GM19467 (cell line): Measurements from ENCODE around the gene ATXN7L3.
"Not testable (repeated sequence)": the region's sequence is repeated elsewhere in the genome, so short reads cannot be mapped to it uniquely, and the experiment has no call there.

Source experiments
- ATAC-seq: cut with Tn5 transposase; IDR thresholded peaks from one replicate; pipeline ENCODE4 v1.9.1; 2021; ENCODE audit warnings: mild to moderate bottlenecking, moderate library complexity; ENCODE audit not compliant: unreplicated experiment

ATXN7L3 gene

GRCh38 chr17:44177640-44178039 is 22.0 kb downstream of the ATXN7L3 start:
- ATAC-seq = no peak

DNA sequence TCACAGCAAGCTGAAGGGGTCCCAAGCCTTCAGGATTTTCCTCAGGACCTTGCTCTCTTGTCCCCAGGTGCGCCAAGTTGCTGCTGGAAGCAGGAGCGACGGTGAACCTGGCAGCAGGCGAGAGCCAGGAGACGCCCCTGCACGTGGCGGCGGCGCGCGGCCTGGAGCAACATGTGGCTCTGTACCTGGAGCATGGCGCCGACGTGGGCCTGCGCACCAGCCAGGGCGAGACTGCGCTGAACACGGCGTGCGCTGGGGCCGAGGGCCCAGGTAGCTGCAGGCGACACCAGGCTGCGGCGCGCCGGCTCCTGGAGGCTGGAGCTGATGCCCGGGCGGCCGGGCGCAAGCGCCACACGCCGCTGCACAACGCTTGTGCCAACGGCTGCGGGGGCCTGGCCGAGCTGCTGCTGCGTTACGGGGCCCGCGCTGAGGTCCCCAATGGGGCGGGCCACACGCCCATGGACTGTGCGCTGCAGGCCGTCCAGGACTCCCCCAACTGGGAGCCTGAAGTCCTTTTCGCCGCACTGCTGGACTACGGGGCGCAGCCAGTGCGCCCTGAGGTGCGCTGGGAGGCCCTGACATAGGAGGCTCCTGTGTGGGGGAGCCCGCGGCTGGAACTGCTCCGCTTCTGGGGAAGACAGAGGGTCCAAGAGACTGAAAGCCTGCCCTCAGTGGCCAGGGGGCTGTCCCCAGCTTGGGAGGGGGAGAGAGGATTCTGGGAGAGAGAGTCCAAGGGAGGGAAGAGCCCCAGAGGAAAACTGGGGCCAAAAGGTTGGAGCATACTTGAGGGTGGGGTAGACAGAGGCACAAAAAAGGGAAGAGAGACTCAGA is 22.8 kb downstream of the ATXN7L3 start:
- no peak for ATAC-seq

GRCh38 chr17:44176257-44176656 is 23.4 kb downstream of the ATXN7L3 start:
- ATAC-seq = no peak

DNA sequence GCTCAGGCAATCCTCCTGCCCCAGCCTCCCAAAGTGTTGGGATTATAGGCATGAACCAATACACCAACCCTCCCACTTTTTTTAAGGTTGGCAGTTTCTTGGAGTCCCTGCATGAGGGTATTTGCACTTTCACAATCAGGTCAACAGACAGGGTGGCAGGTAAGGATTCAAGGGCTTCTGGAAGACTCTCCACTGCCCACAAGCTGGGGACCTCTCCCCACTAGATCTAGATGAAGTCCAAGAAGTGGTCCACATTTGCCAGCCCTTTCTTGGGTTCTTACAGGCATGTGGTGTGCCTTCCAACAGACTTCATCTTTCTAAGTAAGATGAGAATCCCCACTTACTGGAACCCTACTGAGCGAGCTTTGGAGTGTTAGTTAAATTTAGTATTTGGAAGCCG is 25.3 kb downstream of the ATXN7L3 start:
- no peak for ATAC-seq

- ATAC-seq = no peak
Measured at GRCh38 chr17:44171931-44172455, 27.7 kb downstream of the ATXN7L3 start.

DNA sequence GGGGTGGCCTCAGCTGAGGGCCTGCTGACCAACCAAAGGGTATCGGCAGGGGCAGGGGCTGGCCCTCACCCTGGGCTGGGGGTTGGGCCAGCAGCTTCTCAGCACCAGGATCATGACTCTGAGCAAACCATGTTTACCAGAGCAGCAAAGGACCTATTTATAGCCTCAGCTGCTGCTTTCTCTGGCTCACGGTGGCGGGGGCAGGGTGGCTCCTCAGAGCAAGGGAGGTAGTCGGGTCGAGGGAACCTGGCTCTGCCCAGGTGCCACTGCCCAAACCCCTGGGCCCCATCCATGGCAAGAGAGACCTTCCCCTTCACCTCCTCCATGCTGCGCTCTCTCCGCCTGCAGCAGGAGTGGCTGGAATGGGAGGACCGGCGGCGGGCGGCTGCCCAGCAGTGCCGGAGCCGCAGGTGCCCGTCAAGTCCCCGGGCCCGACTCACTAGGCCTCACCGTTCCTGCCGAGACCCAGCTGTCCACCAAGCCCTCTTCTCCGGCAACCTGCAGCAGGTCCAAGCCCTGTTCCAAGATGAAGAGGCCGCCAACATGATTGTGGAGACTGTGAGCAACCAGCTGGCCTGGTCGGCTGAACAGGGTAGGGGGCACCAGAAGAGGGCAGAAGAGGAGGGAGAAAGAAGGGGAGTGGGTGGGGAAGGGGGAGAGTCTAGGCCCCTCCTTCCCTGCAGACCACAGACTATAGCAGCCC is 29.0 kb downstream of the ATXN7L3 start, which contains the start of gene ASB16:
Gene ASB16 (plus strand): TSS at position 206 of the 703 bp plus-strand sequence. CDS start 86 bp downstream, at position 292.
- no peak for ATAC-seq

- ATAC-seq = no peak
Measured at GRCh38 chr17:44170135-44170498, 29.6 kb downstream of the ATXN7L3 start.

DNA sequence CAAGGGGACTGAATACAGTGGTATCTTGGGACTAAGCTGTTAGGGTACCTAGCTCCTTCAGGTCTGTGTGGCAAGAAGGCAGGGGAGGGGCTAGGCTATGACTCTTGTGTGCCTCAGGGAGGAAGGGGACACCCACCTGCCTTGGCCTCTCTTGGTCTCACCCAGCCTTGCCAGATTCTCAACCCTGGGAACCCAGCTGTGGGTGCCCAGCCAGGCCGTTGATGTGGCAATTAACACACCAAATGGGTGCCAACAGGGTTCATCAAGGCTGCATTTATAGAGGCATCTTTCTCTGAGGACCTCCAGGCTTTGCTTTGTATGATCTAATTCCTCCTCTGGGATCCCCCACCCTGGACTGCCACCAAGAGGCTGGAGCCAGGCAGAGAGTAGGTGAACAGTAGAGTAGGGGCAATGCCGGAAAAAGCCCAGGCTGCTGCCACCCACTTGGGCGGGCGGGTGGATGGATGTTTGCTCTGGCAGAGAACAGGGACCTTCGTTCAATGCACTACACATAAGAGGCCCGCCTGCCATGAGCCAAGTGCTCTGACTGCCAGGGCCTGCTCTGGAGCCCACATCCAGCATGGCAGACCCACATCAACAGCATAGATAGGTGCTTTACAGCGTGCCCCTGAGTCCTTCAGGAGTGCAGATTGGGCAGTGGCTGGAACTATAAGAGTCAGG is 32.4 kb downstream of the ATXN7L3 start:
- ATAC-seq = no peak

- no peak for ATAC-seq
Measured at GRCh38 chr17:44164476-44164875, 35.2 kb downstream of the ATXN7L3 start.

GRCh38 chr17:44159519-44160210 is 40.0 kb downstream of the ATXN7L3 start:
- ATAC-seq = no peak

GRCh38 chr17:44155488-44155887 is 44.2 kb downstream of the ATXN7L3 start:
- no peak for ATAC-seq

- no peak for ATAC-seq
Measured at GRCh38 chr17:44152875-44153274, 46.8 kb downstream of the ATXN7L3 start.

DNA sequence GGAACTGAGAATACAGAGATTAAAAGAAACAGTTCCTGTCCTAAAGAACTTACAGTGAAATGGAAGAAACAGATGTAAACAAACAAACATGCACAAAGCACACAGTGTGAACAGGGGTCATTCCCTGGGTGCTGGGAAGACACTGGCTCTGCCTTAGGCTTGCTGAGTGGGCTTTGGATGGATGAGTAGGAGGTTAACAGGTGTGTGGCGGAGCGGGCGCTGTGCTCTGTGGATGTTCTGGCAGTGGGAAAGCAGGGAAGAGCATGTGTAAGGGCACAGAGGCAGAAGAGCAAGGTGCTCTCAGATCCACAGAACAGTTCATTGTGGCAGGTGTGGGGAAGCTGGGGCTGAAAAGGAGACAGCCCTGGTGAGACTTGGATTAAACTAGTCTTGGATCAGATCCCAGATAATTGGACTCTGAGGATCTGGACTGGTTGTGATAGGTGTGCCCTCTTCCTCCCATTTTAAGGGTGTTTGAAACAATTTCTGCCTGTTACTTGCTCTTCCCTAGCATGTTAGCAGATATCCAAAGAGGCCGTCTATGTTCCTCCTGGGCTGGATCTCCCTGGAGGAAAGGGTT is 49.8 kb downstream of the ATXN7L3 start:
- ATAC-seq = no peak

DNA sequence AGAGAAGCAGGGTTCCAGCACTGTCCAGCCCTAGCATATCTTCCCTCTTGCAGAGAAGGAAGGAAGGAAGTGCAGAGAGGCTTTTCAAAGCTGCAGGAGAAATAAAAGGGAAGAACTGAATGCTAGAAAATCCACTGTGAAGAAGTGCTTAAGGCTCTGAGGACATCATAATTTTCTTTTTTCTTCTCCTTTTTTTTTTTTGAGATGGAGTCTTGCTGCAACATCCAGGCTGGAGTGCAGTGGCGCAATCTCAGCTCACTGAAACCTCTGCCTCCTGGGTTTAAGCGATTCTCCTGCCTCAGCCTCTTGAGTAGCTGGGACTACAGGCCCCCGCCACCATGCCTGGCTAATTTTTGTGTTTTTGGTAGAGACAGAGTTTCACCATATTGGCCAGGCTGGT is 50.6 kb downstream of the ATXN7L3 start:
- ATAC-seq = not testable (repeated sequence)

- no peak for ATAC-seq
Measured at GRCh38 chr17:44147812-44148211, 51.9 kb downstream of the ATXN7L3 start.

DNA sequence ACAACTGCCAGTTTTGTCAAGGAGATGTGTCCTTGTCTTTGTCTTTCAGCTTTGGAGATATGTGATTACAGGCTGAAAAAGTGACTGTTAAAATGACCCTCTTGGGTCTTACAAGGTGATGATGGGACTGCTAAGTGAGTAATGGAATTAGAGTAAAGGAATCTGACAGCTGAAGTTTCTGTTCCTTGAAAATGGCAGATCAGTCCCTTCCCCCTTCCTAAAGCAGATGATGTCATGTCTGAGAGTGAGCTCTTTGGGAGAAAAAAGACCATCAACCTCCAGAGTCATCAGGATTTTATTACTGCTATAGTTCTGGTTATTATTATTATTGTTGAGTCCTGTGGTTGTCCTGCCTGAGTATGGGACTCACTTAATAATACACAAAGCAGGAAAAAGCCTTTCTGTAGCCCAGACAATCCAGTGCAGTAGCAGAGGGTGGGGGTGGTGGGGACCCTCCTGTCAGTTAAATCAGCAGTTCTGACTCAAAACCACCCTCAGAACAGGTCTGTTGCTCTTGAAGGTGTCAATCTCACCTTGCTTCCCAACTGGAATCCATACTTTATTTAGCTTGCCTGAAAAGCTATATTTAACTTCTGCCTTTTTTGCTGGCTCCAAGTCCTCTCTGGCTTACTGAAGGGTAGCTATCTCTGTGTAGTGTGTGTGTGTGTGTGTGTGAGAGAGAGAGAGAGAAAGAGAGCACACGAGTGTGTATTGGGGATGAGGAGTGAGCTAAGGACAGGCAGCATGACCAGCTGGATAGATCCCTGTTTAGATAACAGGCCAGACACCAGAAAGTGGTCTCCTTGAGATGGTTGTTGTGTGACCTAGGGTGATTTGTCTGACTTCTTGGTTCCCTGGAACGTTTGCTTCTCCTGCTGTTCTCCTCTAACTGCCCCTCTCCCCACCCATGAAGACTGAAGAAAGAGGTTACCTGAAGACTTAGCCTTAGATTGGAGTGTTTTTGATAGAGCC is 53.0 kb downstream of the ATXN7L3 start:
- no peak for ATAC-seq

- no peak for ATAC-seq
Measured at GRCh38 chr17:44144966-44145739, 54.5 kb downstream of the ATXN7L3 start.

- not testable (repeated sequence) for ATAC-seq
Measured at GRCh38 chr17:44143921-44144320, 55.8 kb downstream of the ATXN7L3 start.
